ENCODE results near the gene LEMD2.

DNA sequence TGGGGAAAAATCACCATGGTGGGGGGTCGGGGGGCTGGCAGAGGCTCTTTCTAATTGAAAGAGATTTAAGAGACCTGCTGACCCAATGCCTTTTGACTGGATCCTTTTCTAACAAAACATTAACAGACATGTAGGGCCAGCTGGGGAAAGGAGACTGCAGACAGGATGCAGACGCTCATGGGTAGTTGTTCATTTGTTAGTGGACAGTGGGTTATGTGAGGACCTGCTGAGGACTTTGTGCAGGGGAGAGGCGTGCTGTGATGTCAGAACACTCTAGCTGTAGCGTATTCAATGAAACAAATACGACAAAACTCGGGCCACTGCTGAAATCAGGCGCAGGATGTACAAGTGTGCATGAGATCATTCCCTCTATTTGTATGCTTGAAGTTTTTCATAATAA is 43.4 kb downstream of the LEMD2 start:
- no peak for TF ChIP-seq CTCF (IDR thresholded peaks at IDR 0.05)
- no peak for TF ChIP-seq POLR2A (IDR thresholded peaks at IDR 0.05)

All from esophagus squamous epithelium (tissue), 4 donors.